Pancreas (tissue), 10 donors: ENCODE measurements around the gene CDCA7L. TPM values are rescaled to one million over a fixed set of nuclear protein-coding genes. Genes with fewer than 3 reads are reported as not detected.
"Not testable (repeated sequence)": the region's sequence is repeated elsewhere in the genome, so short reads cannot be mapped to it uniquely, and the experiment has no call there.

ENCODE experiments used
- ATAC-seq, 4 donors: fragments of 200-7000 bp; cut with Tn5 transposase; one replicate each; pipeline versions ENCODE4 v1.8.0 to v1.9.1; 2020; ENCODE audit warnings: mild to moderate bottlenecking in 4 of 4, moderate library complexity in 4 of 4
- DNase-seq, 6 donors: peaks; one replicate each; pipeline ENCODE4 v3.0.0-alpha.2; 2020
- FAIRE-seq: peaks from 2 replicates; lab custom pipeline; 2012; peaks lifted over from hg19 to GRCh38; lab: Jason Lieb, UNC
- H3K27ac ChIP-seq, 4 donors: fragments of 200-600 bp; sonication (generic); 1 replicate in 3 of 4; 2 replicates in 1 of 4; pipeline versions ENCODE4 v1.5.0 to v1.8.0; 2020
- H3K27me3 ChIP-seq, 4 donors: fragments of 200-600 bp; one replicate each; pipeline ENCODE4 v1.8.0; 2021
- H3K36me3 ChIP-seq, 3 donors: fragments of 200-600 bp; sonication (generic) in 1 of 3; one replicate each; pipeline versions ENCODE4 v1.5.0 to v1.8.0; 2020 to 2021
- H3K4me1 ChIP-seq, 3 donors: fragments of 200-600 bp; one replicate each; pipeline ENCODE4 v1.8.0; 2021
- H3K4me3 ChIP-seq, 4 donors: fragments of 200-600 bp; sonication (generic) in 2 of 4; one replicate each; pipeline versions ENCODE4 v1.5.0 to v1.8.0; 2020 to 2021
- H3K9me3 ChIP-seq, 4 donors: fragments of 200-600 bp; one replicate each; pipeline ENCODE4 v1.8.0; 2021
- CTCF ChIP-seq, 4 donors: fragments of 200-600 bp; sonication (generic) in 3 of 4; IDR thresholded peaks; one replicate each; pipeline versions ENCODE4 v1.5.0 to v1.8.0; 2021; ENCODE audit warnings: antibody characterized with exemption in 4 of 4
- WGBS, 2 donors: extraction: QIAGEN DNeasy Blood & Tissue Kit; methylation state at CpG; one replicate each; pipeline ENCODE4 v1.1.7; 2013; 5-methylcytosine and 5-hydroxymethylcytosine counted together
- intact Hi-C, 3 donors: fragments of 100-400 bp; cut with DNase I; formaldehyde crosslinking; loops; one replicate each; pipeline versions ENCODE4 v1.11.1 to v1.14.2; 2022
- polyA plus RNA-seq, 2 donors: library from polyadenylated mRNA; stranded (reverse); fragments of 200-250 nt; gene quantifications; one replicate each; pipeline ENCODE4 v1.2.3, GENCODE V29; 2013
- total RNA-seq, 6 donors: library from RNA; stranded (reverse); fragmentation: NEBNext Ultra II Directional in 4 of 6; extraction: Animal tissue kit (Norgen Biotek cat#: 25700) in 4 of 6; gene quantifications; one replicate each; pipeline versions ENCODE4 v1.2.1 to v1.2.4, GENCODE V29; 2021 to 2023
- donor health status: healthy with polysubstance abuse.
- donor health status: DM: no; HTN: no; CAD: no; lungs with moderate emphysema.
- donor health status: DM: no; HTN: no; CAD: no.
- donor health status: control.
- donor health status: control.
- donor health status: Bipolar disorder and iron deficiency.
- donor health status: DM: yes; HTN: yes; CAD: no.
- donor health status: DM: no; HTN: no; CAD: no.
- donor health status: DM: no; HTN: no; CAD: no.
- donor health status: DM: yes; HTN: yes; CAD: no.

The CDCA7L gene
- total and polyA plus RNA-seq, 8 donors = 6.7 to 27.2 (median 19.9) TPM

- H3K4me1 ChIP-seq = no peaks in the 10 kb centered on the region
- FAIRE-seq (no peak), DNase-seq (no peak), ATAC-seq (no peak)
- WGBS, 2 donors = 35 to 42% methylated on average over 1 of the region's 1 CpG
- H3K27me3 ChIP-seq = no peaks in the 10 kb centered on the region
- H3K27ac ChIP-seq = no peak overlapping the region
- no peak overlapping the region for H3K4me3 ChIP-seq
- H3K36me3 ChIP-seq = no peaks in the 10 kb centered on the region
- no peaks in the 10 kb centered on the region for H3K9me3 ChIP-seq
- TF ChIP-seq CTCF (IDR thresholded peaks at IDR 0.05) = no peak
- intact Hi-C loops = no loop called here
Observed at GRCh38 chr7:21866731-21867130, 79.0 kb downstream of the CDCA7L start.

- FAIRE-seq = not testable (repeated sequence)
Observed at GRCh38 chr7:21865631-21866204, 80.0 kb downstream of the CDCA7L start.

GRCh38 chr7:21851559-21851967 is 94.1 kb downstream of the CDCA7L start:
- ATAC-seq = no peak
- no peak for FAIRE-seq
- Histone ChIP-seq H3K27ac (no peak overlapping the region), H3K9me3 (no peaks in the 10 kb centered on the region), H3K27me3 (no peaks in the 10 kb centered on the region), H3K36me3 (no peaks in the 10 kb centered on the region), H3K4me3 (no peak overlapping the region), H3K4me1 (no peaks in the 10 kb centered on the region)
- DNase-seq = no peak
- 64 to 76% methylated on average over 6 of the region's 6 CpGs for WGBS, 2 donors
- no peak for TF ChIP-seq CTCF (IDR thresholded peaks at IDR 0.05)
- intact Hi-C loops = no loop called here

More at GRCh38 chr7:21865631-21866204, 80.0 kb downstream of the CDCA7L start:
- intact Hi-C loops, H3K4me1 ChIP-seq, H3K36me3 ChIP-seq, H3K27ac ChIP-seq, ATAC-seq, H3K4me3 ChIP-seq, DNase-seq, H3K27me3 ChIP-seq, H3K9me3 ChIP-seq: not testable (repeated sequence)
- 57 to 64% methylated on average over 7 of the region's 7 CpGs for WGBS, 2 donors
